Measurements from ENCODE around the gene ADSS1. TPM values are rescaled to one million over a fixed set of nuclear protein-coding genes. Genes with fewer than 3 reads are reported as not detected.

ADSS1 gene
- total RNA-seq, 1 experiment from 2014 or later: 0.52 TPM

- H3K27me3 ChIP-seq (replicated peaks; ENCODE audit: insufficient read depth, low read depth, low read length, poor library complexity): no peaks in the 10 kb centered on the region
- peaks cover 9% of the 10 kb centered on the region for H3K36me3 ChIP-seq (ENCODE audit: insufficient read depth, low read length, poor library complexity, severe bottlenecking)
- no peak for DNase-seq (ENCODE audit: low spot score)
- peaks cover 41% of the 10 kb centered on the region for H3K4me1 ChIP-seq (ENCODE audit: insufficient read depth, low read length, poor library complexity, severe bottlenecking)
- TF ChIP-seq EZH2 (IDR thresholded peaks at IDR 0.05; ENCODE audit: borderline replicate concordance, low read depth, low read length, poor library complexity, severe bottlenecking) (no peak), CTCF (conservative IDR thresholded peaks at IDR 0.05; ENCODE audit: low read depth, low read length) (no peak)
- BruUV-seq (replicated peaks): no TSS peak
- intact Hi-C loops (cut with micrococcal nuclease; ENCODE audit: unreplicated experiment): no loop called here
- POLR2A ChIA-PET (ENCODE audit: low non-redundant PET): interaction anchor here (0.6 kb wide), 1 partner anchor 59 kb away, joined by 4 read pairs; no protein-coding TSS in a partner anchor
- H3K9me3 ChIP-seq (ENCODE audit: low read depth, low read length, poor library complexity, severe bottlenecking): no peaks in the 10 kb centered on the region
- H3K27ac ChIP-seq (ENCODE audit: low read depth, low read length, poor library complexity, severe bottlenecking): peak overlapping the region; percentile 67
- CTCF ChIA-PET: no interaction called here
- H3K4me3 ChIP-seq (ENCODE audit: low read depth, low read length, poor library complexity, severe bottlenecking): no peak overlapping the region
Measured at GRCh38 chr14:104693482-104694431, 30.3 kb upstream of the ADSS1 start.

GRCh38 chr14:104694475-104694950 lies 29.5 kb upstream of the ADSS1 start:
- no peaks in the 10 kb centered on the region for H3K9me3 ChIP-seq (ENCODE audit: low read depth, low read length, poor library complexity, severe bottlenecking)
- peaks cover 9% of the 10 kb centered on the region for H3K36me3 ChIP-seq (ENCODE audit: insufficient read depth, low read length, poor library complexity, severe bottlenecking)
- CTCF ChIA-PET: no interaction called here
- TF ChIP-seq CTCF (conservative IDR thresholded peaks at IDR 0.05; ENCODE audit: low read depth, low read length): no peak
- TF ChIP-seq EZH2 (IDR thresholded peaks at IDR 0.05; ENCODE audit: borderline replicate concordance, low read depth, low read length, poor library complexity, severe bottlenecking): no peak
- no peak overlapping the region for H3K4me3 ChIP-seq (ENCODE audit: low read depth, low read length, poor library complexity, severe bottlenecking)
- peak overlapping the region; percentile 67 for H3K27ac ChIP-seq (ENCODE audit: low read depth, low read length, poor library complexity, severe bottlenecking)
- DNase-seq (ENCODE audit: low spot score): no peak
- peaks cover 41% of the 10 kb centered on the region for H3K4me1 ChIP-seq (ENCODE audit: insufficient read depth, low read length, poor library complexity, severe bottlenecking)
- intact Hi-C loops (cut with micrococcal nuclease; ENCODE audit: unreplicated experiment): no loop called here
- no TSS peak for BruUV-seq (replicated peaks)
- H3K27me3 ChIP-seq (replicated peaks; ENCODE audit: insufficient read depth, low read depth, low read length, poor library complexity): no peaks in the 10 kb centered on the region
- POLR2A ChIA-PET (ENCODE audit: low non-redundant PET): no interaction called here

DNA sequence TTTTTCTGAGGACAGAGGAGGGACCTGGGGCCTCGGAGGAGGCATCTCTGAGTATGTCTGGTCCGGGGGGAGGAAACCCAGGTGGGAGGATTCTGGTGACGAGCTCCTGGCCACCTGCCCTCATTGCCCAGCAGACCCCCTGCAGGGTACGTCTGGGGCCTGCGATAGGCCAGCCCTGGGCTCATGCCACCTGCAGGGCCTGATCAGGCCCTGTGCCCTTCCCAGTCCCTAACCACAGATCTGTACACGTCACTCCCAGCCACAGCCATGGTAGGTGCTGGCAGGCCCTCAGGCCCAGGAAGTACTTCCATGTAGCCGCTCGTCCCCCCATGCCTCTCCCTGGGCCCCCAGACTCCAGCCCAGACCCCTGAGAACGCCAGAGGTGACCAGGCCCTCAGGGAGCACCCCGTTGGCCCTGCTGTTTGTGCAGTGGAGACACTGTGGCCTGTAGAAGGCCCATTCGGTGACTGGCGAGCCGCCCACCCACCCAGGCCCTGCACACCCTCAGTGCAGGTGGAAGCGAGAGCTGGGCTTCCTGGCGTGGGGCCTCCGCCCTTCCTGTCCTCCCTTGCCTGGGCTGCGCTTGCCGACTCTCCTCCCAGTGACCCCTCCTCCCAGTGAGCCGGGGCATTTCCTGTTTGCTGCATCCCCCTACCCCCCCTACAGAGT lies 28.9 kb upstream of the ADSS1 start:
- POLR2A ChIA-PET (ENCODE audit: low non-redundant PET): no interaction called here
- DNase-seq (ENCODE audit: low spot score): peak; percentile 41
- Histone ChIP-seq H3K36me3 (ENCODE audit: insufficient read depth, low read length, poor library complexity, severe bottlenecking) (peaks cover 9% of the 10 kb centered on the region), H3K27ac (ENCODE audit: low read depth, low read length, poor library complexity, severe bottlenecking) (peak overlapping the region; percentile 67), H3K27me3 (replicated peaks; ENCODE audit: insufficient read depth, low read depth, low read length, poor library complexity) (no peaks in the 10 kb centered on the region), H3K4me3 (ENCODE audit: low read depth, low read length, poor library complexity, severe bottlenecking) (no peak overlapping the region), H3K9me3 (ENCODE audit: low read depth, low read length, poor library complexity, severe bottlenecking) (no peaks in the 10 kb centered on the region), H3K4me1 (ENCODE audit: insufficient read depth, low read length, poor library complexity, severe bottlenecking) (peaks cover 40% of the 10 kb centered on the region)
- intact Hi-C loops (cut with micrococcal nuclease; ENCODE audit: unreplicated experiment): no loop called here
- TF ChIP-seq EZH2 (IDR thresholded peaks at IDR 0.05; ENCODE audit: borderline replicate concordance, low read depth, low read length, poor library complexity, severe bottlenecking): no peak
- TF ChIP-seq CTCF (conservative IDR thresholded peaks at IDR 0.05; ENCODE audit: low read depth, low read length): no peak
- BruUV-seq (replicated peaks): no TSS peak
- CTCF ChIA-PET: no interaction called here
